GM06990 (cell line): Measurements from ENCODE around the gene MRPL44.
A peak's percentile ranks its signal among the peaks of the same experiment; 100 is the strongest.

ENCODE experiments used
- DNase-seq: peaks from one replicate; pipeline ENCODE4 v3.0.0-alpha.2; 2011; ENCODE audit not compliant: insufficient read length; ENCODE audit errors: extremely low read depth
- H3K27me3 ChIP-seq: replicated peaks from 2 replicates; pipeline ENCODE4 v1.6.0; 2011; ENCODE audit warnings: low read length; ENCODE audit not compliant: control insufficient read depth, insufficient read depth
- H3K36me3 ChIP-seq: 2 replicates; pipeline ENCODE4 v1.5.1; 2011; ENCODE audit warnings: low read length; ENCODE audit not compliant: control insufficient read depth, insufficient read depth
- H3K4me3 ChIP-seq: replicated peaks from 2 replicates; pipeline ENCODE4 v1.5.1; 2011; ENCODE audit warnings: low read depth, mild to moderate bottlenecking, control low read depth, low read length
- TF ChIP-seq, protein P1 (sequence below): IDR thresholded peaks from 2 replicates; pipeline ENCODE4 v1.5.1; 2011; ENCODE audit warnings: low read length, control low read depth, mild to moderate bottlenecking, inconsistent platforms; ENCODE audit not compliant: insufficient read depth, poor library complexity, severe bottlenecking

MRPL44 gene

DNA sequence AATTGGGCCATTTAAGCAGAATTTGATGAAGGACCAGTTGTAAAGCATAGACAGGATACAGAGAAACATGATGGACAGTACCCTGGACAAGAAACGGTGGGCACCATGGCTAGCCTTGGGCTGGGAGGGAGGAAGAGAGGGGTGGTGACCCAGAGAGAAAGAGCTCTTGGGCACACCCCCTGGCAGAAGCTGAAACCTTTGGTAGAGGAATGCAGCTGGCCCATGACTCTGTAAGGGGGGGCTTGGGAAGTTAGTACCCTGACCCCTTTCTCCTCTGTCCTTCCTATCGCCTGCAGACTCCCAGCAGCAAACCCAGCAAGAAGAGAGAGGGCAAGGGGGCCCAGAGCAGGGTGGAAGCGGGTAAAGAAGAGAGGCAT lies 32.6 kb downstream of the MRPL44 start:
- TF ChIP-seq, protein P1, sequence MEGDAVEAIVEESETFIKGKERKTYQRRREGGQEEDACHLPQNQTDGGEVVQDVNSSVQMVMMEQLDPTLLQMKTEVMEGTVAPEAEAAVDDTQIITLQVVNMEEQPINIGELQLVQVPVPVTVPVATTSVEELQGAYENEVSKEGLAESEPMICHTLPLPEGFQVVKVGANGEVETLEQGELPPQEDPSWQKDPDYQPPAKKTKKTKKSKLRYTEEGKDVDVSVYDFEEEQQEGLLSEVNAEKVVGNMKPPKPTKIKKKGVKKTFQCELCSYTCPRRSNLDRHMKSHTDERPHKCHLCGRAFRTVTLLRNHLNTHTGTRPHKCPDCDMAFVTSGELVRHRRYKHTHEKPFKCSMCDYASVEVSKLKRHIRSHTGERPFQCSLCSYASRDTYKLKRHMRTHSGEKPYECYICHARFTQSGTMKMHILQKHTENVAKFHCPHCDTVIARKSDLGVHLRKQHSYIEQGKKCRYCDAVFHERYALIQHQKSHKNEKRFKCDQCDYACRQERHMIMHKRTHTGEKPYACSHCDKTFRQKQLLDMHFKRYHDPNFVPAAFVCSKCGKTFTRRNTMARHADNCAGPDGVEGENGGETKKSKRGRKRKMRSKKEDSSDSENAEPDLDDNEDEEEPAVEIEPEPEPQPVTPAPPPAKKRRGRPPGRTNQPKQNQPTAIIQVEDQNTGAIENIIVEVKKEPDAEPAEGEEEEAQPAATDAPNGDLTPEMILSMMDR = no peak

GRCh38 chr2:223991611-223992010 lies 34.3 kb downstream of the MRPL44 start:
- TF ChIP-seq, protein P1 = no peak
- no peaks in the 10 kb centered on the region for H3K36me3 ChIP-seq
- no peak for DNase-seq
- no peaks in the 10 kb centered on the region; the same call in 1 of the 2 replicates for H3K27me3 ChIP-seq
- no peak overlapping the region for H3K4me3 ChIP-seq

More for the DNA sequence above, 32.6 kb downstream of the MRPL44 start:
- Histone ChIP-seq H3K36me3 (no peaks in the 10 kb centered on the region), H3K27me3 (no peaks in the 10 kb centered on the region; the same call in 1 of the 2 replicates), H3K4me3 (no peak overlapping the region)
- no peak for DNase-seq

DNA sequence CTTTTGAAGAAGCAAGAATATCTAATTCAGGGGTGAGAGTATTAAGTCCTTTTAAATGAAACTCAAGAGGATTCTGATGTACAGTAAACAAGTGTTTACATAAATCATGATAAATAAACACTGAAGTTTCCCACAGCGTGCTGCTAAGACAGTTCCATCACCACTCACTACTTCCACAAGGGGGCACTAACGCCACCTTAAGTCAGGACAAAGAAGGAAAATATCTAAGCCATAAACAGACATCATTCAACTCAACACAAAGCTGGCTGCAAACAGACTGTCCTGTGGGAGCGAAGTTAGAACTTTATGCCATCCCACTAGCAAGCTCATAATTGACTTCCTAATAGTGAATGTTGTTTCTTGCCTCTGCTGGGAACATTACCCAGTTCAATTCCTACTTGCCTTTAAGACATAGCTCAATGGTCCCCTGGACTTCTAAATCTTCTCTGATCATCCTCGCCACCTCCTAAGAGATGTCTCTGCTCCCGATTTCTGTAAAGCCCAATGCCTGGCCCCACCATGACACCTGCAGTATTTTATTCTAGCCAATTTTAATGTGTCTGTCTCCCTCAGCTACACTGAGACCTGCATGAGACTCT lies 36.5 kb downstream of the MRPL44 start:
- Histone ChIP-seq H3K27me3 (no peaks in the 10 kb centered on the region), H3K4me3 (no peak overlapping the region), H3K36me3 (no peaks in the 10 kb centered on the region)
- DNase-seq = no peak
- TF ChIP-seq, protein P1 = peak; percentile 72

- H3K36me3 ChIP-seq = no peaks in the 10 kb centered on the region
- H3K4me3 ChIP-seq = no peak overlapping the region
- no peaks in the 10 kb centered on the region for H3K27me3 ChIP-seq
- DNase-seq = no peak
- TF ChIP-seq, protein P1 = no peak
Observed at GRCh38 chr2:223994562-223995162, 37.4 kb downstream of the MRPL44 start.

DNA sequence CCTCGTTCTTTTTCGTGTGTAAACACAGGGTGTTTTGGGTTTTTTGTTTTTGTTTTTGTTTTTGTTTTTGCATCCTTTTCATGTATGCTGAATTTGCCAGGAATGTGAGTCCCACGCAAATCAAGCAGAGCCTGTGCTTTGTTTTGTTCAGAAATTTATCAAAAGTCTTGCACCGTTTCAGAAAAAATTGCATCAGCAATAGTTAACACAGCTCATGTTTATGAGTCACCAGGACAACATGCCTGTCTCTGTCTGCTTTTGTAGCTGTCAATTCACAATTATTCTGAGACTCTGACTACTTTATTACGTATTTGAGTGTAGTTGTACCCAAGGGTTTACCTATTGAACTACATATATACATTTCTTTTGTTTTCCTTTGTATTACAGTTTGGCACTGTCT lies 38.3 kb downstream of the MRPL44 start:
- no peaks in the 10 kb centered on the region for H3K27me3 ChIP-seq
- no peak for DNase-seq
- TF ChIP-seq, protein P1 = no peak

More for the DNA sequence above, 38.3 kb downstream of the MRPL44 start:
- Histone ChIP-seq H3K4me3 (no peak overlapping the region), H3K36me3 (no peaks in the 10 kb centered on the region)
